ENCODE results near the gene PGPEP1.

- TF ChIP-seq EP300 (IDR thresholded peaks at IDR 0.05; ENCODE audit: borderline replicate concordance in 1 of 2, low read depth in 1 of 2, low read length in 1 of 2): no peak
- no peak for TF ChIP-seq YY1 (IDR thresholded peaks at IDR 0.05; ENCODE audit: low read depth)
- no peak for TF ChIP-seq FOXJ3 (CRISPR knock-in tag; IDR thresholded peaks at IDR 0.05)
- TF ChIP-seq TAF1 (IDR thresholded peaks at IDR 0.05; ENCODE audit: borderline replicate concordance, low read depth, low read length): no peak
- TF ChIP-seq CTCF (IDR thresholded peaks at IDR 0.05): no peak
- no peak for TF ChIP-seq JUND (IDR thresholded peaks at IDR 0.05)
- no peak for TF ChIP-seq POLR2AphosphoS5 (IDR thresholded peaks at IDR 0.05; ENCODE audit: low read depth, low read length)
- TF ChIP-seq MAX (IDR thresholded peaks at IDR 0.05; ENCODE audit: low read depth): no peak
- no peak for TF ChIP-seq GATA2 (CRISPR knock-in tag; IDR thresholded peaks at IDR 0.05)
- no peak for TF ChIP-seq GABPA (IDR thresholded peaks at IDR 0.05; ENCODE audit: low read depth)
- no peak for TF ChIP-seq IRF3 (IDR thresholded peaks at IDR 0.05; ENCODE audit: low read depth, low read length)
- no peak for TF ChIP-seq CHD2 (IDR thresholded peaks at IDR 0.05; ENCODE audit: low read length, partially characterized antibody)
- TF ChIP-seq MEF2A (IDR thresholded peaks at IDR 0.05; ENCODE audit: borderline replicate concordance, low read depth): no peak
Measured at GRCh38 chr19:18319591-18320135, 20.7 kb upstream of the PGPEP1 start.

All from SK-N-SH (cell line).